MM.1S (cell line): ENCODE measurements around the gene CELA2B.

ENCODE experiments used
- CTCF ChIP-seq: fragments of 300-600 bp; sonication (generic); IDR thresholded peaks from 2 replicates; pipeline ENCODE4 v1.5.1; 2016; ENCODE audit warnings: antibody characterized with exemption, low read length, mixed read lengths
- EZH2 ChIP-seq: fragments of 300-600 bp; sonication (generic); optimal IDR thresholded peaks from 2 replicates; pipeline ENCODE3; 2017; ENCODE audit warnings: low read depth, mild to moderate bottlenecking, antibody characterized with exemption, low read length, mixed read lengths

GRCh38 chr1:15531003-15531402, 55.1 kb downstream of the CELA2B start:
- TF ChIP-seq CTCF: no peak
- TF ChIP-seq EZH2: no peak
